T-helper 9 cell (primary cell): ENCODE results near the gene SPECC1L.

Experiments
- DNase-seq: peaks from one replicate; pipeline ENCODE4 v3.0.0-alpha.2; 2020

The SPECC1L gene

GRCh38 chr22:24326266-24326665 is 55.6 kb downstream of the SPECC1L start:
- no peak for DNase-seq

- DNase-seq, result no peak
Measured at GRCh38 chr22:24327832-24328231, 57.2 kb downstream of the SPECC1L start.

GRCh38 chr22:24329453-24329852 is 58.8 kb downstream of the SPECC1L start:
- no peak for DNase-seq

GRCh38 chr22:24330636-24331035 is 60.0 kb downstream of the SPECC1L start:
- no peak for DNase-seq

- DNase-seq, result no peak
Measured at GRCh38 chr22:24331468-24332440, 61.1 kb downstream of the SPECC1L start.

- DNase-seq, result no peak
Measured at GRCh38 chr22:24333301-24333700, 62.7 kb downstream of the SPECC1L start.

- no peak for DNase-seq
Measured at GRCh38 chr22:24335496-24335895, 64.9 kb downstream of the SPECC1L start.

- no peak for DNase-seq
Measured at GRCh38 chr22:24337894-24338645, 67.4 kb downstream of the SPECC1L start.

- DNase-seq, result no peak
Measured at GRCh38 chr22:24338726-24339451, 68.3 kb downstream of the SPECC1L start.

- no peak for DNase-seq
Measured at GRCh38 chr22:24339452-24339747, 68.8 kb downstream of the SPECC1L start.

- no peak for DNase-seq
Measured at GRCh38 chr22:24341627-24342026, 71.0 kb downstream of the SPECC1L start.

GRCh38 chr22:24350627-24351026 is 80.0 kb downstream of the SPECC1L start:
- no peak for DNase-seq

- DNase-seq, result no peak
Measured at GRCh38 chr22:24353121-24353520, 82.5 kb downstream of the SPECC1L start.

GRCh38 chr22:24355574-24355973 is 84.9 kb downstream of the SPECC1L start:
- no peak for DNase-seq

- no peak for DNase-seq
Measured at GRCh38 chr22:24357547-24357946, 86.9 kb downstream of the SPECC1L start.

GRCh38 chr22:24358105-24358836 is 87.6 kb downstream of the SPECC1L start:
- DNase-seq, result no peak

GRCh38 chr22:24359452-24360120 is 89.0 kb downstream of the SPECC1L start:
- DNase-seq, result no peak

- DNase-seq, result no peak
Measured at GRCh38 chr22:24361976-24362646, 91.5 kb downstream of the SPECC1L start.

- no peak for DNase-seq
Measured at GRCh38 chr22:24363243-24363642, 92.6 kb downstream of the SPECC1L start.

GRCh38 chr22:24366701-24367100 is 96.1 kb downstream of the SPECC1L start:
- DNase-seq, result no peak

GRCh38 chr22:24367841-24368240 is 97.2 kb downstream of the SPECC1L start:
- DNase-seq, result no peak
